LNCaP clone FGC (cell line): ENCODE results near the gene ASTN1.

ENCODE experiments used
- DNase-seq: peaks from one replicate; pipeline ENCODE4 v3.0.0-alpha.2; 2011; ENCODE audit warnings: low read depth
- H3K4me3 ChIP-seq: 2 replicates; pipeline ENCODE4 v1.5.1; 2011; ENCODE audit warnings: mild to moderate bottlenecking, low read depth, low read length, control low read depth
- TF ChIP-seq, protein P1 (sequence below): IDR thresholded peaks from 2 replicates; pipeline ENCODE4 v1.5.1; 2012; ENCODE audit warnings: mild to moderate bottlenecking; ENCODE audit not compliant: control insufficient read depth, insufficient read depth; ENCODE audit errors: extremely low read depth

ASTN1 gene

DNA sequence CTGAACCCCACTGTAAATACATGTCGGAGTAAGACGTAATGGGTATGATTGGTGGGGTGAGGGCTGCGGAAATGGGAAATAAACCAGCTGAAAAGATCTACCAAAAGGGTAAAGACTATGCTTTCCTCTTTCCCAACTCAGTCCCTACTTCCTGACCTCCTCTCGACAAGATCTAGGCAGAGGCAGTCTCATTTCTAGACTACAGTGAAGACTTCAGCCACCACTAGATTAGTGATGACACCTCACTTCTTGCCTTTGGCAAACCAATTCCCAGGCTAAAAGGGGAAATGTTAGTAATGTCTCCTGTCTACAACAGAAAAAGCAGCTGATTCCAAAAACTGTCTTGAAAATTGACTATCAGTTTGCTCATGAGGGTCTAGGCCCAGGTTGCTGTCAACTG is 219.9 kb downstream of the ASTN1 start:
- H3K4me3 ChIP-seq, result no peak overlapping the region
- DNase-seq, result no peak
- TF ChIP-seq, protein P1, sequence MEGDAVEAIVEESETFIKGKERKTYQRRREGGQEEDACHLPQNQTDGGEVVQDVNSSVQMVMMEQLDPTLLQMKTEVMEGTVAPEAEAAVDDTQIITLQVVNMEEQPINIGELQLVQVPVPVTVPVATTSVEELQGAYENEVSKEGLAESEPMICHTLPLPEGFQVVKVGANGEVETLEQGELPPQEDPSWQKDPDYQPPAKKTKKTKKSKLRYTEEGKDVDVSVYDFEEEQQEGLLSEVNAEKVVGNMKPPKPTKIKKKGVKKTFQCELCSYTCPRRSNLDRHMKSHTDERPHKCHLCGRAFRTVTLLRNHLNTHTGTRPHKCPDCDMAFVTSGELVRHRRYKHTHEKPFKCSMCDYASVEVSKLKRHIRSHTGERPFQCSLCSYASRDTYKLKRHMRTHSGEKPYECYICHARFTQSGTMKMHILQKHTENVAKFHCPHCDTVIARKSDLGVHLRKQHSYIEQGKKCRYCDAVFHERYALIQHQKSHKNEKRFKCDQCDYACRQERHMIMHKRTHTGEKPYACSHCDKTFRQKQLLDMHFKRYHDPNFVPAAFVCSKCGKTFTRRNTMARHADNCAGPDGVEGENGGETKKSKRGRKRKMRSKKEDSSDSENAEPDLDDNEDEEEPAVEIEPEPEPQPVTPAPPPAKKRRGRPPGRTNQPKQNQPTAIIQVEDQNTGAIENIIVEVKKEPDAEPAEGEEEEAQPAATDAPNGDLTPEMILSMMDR, result no peak

DNA sequence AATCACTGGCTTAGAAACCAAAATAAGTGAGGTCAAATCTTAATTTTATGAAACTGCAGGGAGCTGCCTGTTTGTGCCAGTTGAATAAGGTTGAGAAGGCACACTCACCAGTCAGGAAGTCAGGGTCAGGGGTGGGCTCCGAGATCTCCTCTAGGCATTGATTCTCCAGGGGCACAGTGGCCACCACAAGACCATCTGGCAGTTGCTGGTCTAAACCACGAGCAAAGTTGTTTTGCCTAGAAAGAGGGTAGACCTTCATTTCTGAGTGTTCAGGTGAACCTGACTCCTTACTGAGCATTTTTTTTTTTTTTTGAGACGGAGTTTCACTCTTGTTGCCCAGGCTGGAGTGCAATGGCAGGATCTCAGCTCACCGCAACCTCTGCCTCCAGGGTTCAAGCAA is 220.7 kb downstream of the ASTN1 start:
- TF ChIP-seq, protein P1, result no peak
- no peak for DNase-seq
- H3K4me3 ChIP-seq, result no peak overlapping the region

DNA sequence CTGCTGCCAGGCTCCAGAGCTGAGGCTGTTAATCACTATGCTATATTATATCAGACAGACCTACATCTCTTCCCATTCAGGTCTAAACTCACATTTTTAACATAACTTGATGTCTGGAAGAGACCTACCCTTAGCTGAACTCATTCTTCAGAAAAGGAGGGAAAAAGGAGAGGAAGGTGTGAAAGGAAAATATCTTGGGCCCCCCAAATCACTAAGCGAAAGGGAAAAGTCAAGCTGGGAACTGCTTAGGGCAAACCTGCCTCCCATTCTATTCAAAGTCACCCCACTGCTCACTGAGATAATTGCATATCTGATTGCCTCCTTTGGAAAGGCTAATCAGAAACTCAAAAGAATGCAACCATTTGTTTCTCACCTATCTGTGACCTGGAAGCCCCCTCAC is 222.2 kb downstream of the ASTN1 start:
- TF ChIP-seq, protein P1, result no peak
- no peak for DNase-seq
- no peak overlapping the region for H3K4me3 ChIP-seq

DNA sequence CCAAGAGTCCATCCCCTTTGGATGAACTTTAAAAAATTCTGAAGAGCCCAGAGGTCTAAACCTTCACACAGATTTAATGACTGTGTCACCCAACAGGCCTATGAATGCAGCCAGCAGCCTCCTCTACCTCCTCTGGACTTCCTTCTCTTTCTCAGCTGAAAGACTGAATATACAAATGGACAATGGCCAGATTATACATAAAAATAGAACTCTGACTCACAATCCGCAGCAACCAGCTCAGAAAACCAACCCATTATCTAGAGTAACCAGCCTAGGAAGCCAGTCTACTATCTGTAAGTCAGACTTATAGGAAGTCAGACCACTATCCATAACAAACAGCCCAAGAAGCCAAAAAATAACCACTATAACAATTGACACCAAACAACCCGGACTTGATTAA is 224.5 kb downstream of the ASTN1 start:
- DNase-seq, result no peak
- TF ChIP-seq, protein P1, result no peak
- no peak overlapping the region for H3K4me3 ChIP-seq

DNA sequence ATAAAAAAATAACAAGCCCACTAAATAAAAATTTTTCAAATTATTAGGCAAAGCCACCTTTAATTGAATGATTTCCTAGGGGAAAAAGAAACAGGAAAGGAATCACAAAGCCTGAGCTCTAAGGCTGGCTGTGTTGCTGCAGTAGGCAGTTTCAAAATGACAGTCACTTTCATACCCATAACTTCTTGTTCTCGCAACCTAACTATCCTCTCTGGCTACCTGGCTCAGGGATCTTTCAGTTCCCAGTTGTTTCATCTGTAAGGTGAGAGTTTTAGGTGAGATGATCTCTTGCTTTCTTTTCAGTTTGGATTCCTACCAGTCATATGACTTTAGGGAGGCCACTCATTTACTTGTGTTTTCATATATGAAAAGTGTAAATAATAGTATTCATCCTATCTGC is 226.1 kb downstream of the ASTN1 start:
- H3K4me3 ChIP-seq, result no peak overlapping the region
- no peak for DNase-seq
- TF ChIP-seq, protein P1, result no peak

DNA sequence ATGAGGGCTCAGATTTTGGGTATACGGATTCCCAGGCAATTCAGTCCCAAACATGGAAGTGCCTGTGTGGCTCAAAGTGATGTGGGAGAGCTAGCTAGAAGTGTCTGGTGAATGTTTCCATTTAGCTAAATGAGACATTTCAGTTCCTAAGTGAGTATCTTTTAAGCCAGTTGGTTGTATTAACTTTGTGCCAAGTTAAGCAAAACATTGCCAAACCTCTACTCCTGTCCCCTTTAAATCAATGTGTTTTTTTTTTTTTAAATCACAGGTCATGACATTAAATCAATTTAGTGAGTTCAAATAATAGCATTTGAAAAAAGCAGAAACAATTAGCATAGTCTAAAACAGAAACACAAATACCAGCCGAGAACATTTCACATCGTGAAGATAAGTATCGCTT is 230.1 kb downstream of the ASTN1 start:
- TF ChIP-seq, protein P1, result no peak
- H3K4me3 ChIP-seq, result no peak overlapping the region
- DNase-seq, result no peak

DNA sequence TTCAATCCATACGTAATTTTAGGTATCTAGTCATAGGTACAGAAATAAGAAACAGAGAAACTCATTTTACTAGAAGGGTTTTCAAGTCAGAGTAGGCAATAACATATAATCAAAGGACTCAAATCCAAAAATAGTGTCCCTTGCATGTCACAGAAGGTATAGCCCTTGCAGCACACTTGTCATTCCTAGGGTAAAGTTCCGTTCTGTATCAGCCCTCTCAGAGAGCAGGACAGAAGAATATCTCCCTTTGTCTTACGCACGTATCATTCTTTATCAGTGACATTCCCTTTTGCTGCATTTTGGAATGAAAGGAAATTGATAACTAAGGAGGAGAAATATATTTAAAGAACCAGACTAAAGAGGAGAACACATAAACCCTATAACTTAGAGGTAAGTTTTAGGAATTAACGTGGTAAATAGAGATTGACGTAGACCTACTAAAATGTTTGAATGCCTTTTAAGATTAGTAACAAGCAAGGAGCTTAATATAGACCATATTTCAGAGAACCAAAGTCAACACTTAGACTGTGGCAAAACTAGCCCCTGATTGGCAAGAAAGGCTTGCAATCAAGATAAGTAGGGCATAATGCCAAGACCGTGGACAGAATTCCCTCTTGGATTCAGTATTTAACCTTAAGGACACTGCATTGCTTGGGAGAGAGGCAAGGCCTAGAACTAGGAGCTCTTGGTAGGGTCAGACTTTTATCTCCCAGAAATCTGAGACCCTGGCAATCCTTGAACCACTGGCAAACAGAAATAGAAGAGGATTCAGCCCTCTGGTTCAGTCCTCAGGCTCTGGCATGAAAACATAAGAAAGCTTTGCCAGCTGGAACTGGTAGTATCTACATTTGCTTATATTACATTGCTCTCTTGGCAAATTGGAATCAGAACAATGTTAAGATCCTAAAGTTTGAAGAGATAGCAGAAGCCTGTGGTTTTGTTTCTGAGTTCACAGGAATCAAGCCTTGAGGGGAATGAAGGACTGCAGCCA is 232.1 kb downstream of the ASTN1 start:
- TF ChIP-seq, protein P1, result no peak
- no peak overlapping the region for H3K4me3 ChIP-seq
- no peak for DNase-seq
